H9 (cell line): ENCODE data around the gene PLD1. TPM values are rescaled to one million over a fixed set of nuclear protein-coding genes. Genes with fewer than 3 reads are reported as not detected.

Source experiments
- DNase-seq: peaks from one replicate; pipeline ENCODE4 v3.0.0-alpha.2; 2017
- H2AFZ ChIP-seq: one replicate; pipeline ENCODE4 v1.6.1; 2013; ENCODE audit warnings: mild to moderate bottlenecking, low read length, control low read depth, moderate library complexity
- H2AK5ac ChIP-seq: 2 replicates; pipeline ENCODE4 v1.6.1; 2013; ENCODE audit warnings: low read length, control low read depth, mixed read lengths; ENCODE audit not compliant: insufficient read length
- H2BK120ac ChIP-seq: one replicate; pipeline ENCODE4 v1.6.1; 2013; ENCODE audit warnings: low read depth, mild to moderate bottlenecking, low read length, control low read depth, inconsistent platforms; ENCODE audit not compliant: poor library complexity, severe bottlenecking
- H2BK12ac ChIP-seq: 2 replicates; pipeline ENCODE4 v1.6.1; 2013; ENCODE audit warnings: low read length, control low read depth, mixed read lengths, low read depth; ENCODE audit not compliant: insufficient read length
- H2BK15ac ChIP-seq: 2 replicates; pipeline ENCODE4 v1.6.1; 2013; ENCODE audit warnings: low read depth, low read length, control low read depth
- H2BK20ac ChIP-seq: one replicate; pipeline ENCODE4 v1.6.1; 2013; ENCODE audit warnings: low read depth, mild to moderate bottlenecking, low read length, control low read depth, inconsistent platforms; ENCODE audit not compliant: poor library complexity, severe bottlenecking
- H2BK5ac ChIP-seq: 2 replicates; pipeline ENCODE4 v1.6.1; 2013; ENCODE audit warnings: low read length, control low read depth, mixed read lengths; ENCODE audit not compliant: insufficient read length
- H3K14ac ChIP-seq: 2 replicates; pipeline ENCODE4 v1.6.1; 2013; ENCODE audit warnings: low read length, control low read depth; ENCODE audit not compliant: insufficient read depth
- H3K18ac ChIP-seq: 2 replicates; pipeline ENCODE4 v1.6.1; 2013; ENCODE audit warnings: low read depth, mild to moderate bottlenecking, mixed read lengths, low read length, control low read depth; ENCODE audit not compliant: insufficient read length
- H3K23ac ChIP-seq: 2 replicates; pipeline ENCODE4 v1.6.1; 2013; ENCODE audit warnings: low read length, control low read depth, mixed read lengths, low read depth; ENCODE audit not compliant: insufficient read length
- H3K23me2 ChIP-seq: 2 replicates; pipeline ENCODE4 v1.6.1; 2013; ENCODE audit warnings: low read depth, mild to moderate bottlenecking, mixed read lengths, low read length, control low read depth; ENCODE audit not compliant: insufficient read length, poor library complexity, severe bottlenecking
- H3K27ac ChIP-seq: 2 replicates; pipeline ENCODE4 v1.5.1; 2013; ENCODE audit warnings: low read length, control low read depth, mixed read lengths, low read depth; ENCODE audit not compliant: insufficient read length
- H3K27me3 ChIP-seq: 2 replicates; pipeline ENCODE4 v1.6.1; 2013; ENCODE audit warnings: low read length, control low read depth, inconsistent platforms; ENCODE audit not compliant: insufficient read depth
- H3K4ac ChIP-seq: 2 replicates; pipeline ENCODE4 v1.6.1; 2013; ENCODE audit warnings: low read depth, mild to moderate bottlenecking, control low read depth, inconsistent platforms, low read length, moderate library complexity
- H3K4me1 ChIP-seq: 2 replicates; pipeline ENCODE4 v1.6.1; 2013; ENCODE audit warnings: low read length, control low read depth, inconsistent platforms; ENCODE audit not compliant: insufficient read depth
- H3K4me2 ChIP-seq: 2 replicates; pipeline ENCODE4 v1.6.1; 2013; ENCODE audit warnings: low read length, control low read depth, mixed read lengths; ENCODE audit not compliant: insufficient read length, insufficient read depth
- H3K56ac ChIP-seq: 2 replicates; pipeline ENCODE4 v1.6.1; 2013; ENCODE audit warnings: low read depth, mild to moderate bottlenecking, mixed read lengths, low read length, control low read depth; ENCODE audit not compliant: insufficient read length
- H3K79me1 ChIP-seq: 2 replicates; pipeline ENCODE4 v1.6.1; 2013; ENCODE audit warnings: low read depth, mild to moderate bottlenecking, moderate library complexity, low read length, control low read depth, inconsistent platforms; ENCODE audit not compliant: insufficient read depth, poor library complexity, severe bottlenecking
- H3K79me2 ChIP-seq: 2 replicates; pipeline ENCODE4 v1.6.1; 2013; ENCODE audit warnings: low read length, control low read depth, inconsistent platforms; ENCODE audit not compliant: insufficient read depth
- H3K9ac ChIP-seq: 2 replicates; pipeline ENCODE4 v1.6.1; 2013; ENCODE audit warnings: low read length, control low read depth, mixed read lengths; ENCODE audit not compliant: insufficient read length; ENCODE audit errors: extremely low read depth
- H3K9me3 ChIP-seq: one replicate; pipeline ENCODE4 v1.6.1; 2013; ENCODE audit warnings: low read depth, low read length, inconsistent platforms; ENCODE audit not compliant: control insufficient read depth
- H3T11ph ChIP-seq: one replicate; pipeline ENCODE4 v1.6.1; 2013; ENCODE audit warnings: mild to moderate bottlenecking, low read length, control low read depth, inconsistent platforms
- H4K20me1 ChIP-seq: one replicate; pipeline ENCODE4 v1.6.1; 2013; ENCODE audit not compliant: control insufficient read depth, insufficient read length, insufficient read depth
- H4K5ac ChIP-seq: 2 replicates; pipeline ENCODE4 v1.6.1; 2013; ENCODE audit warnings: low read depth, mild to moderate bottlenecking, mixed read lengths, low read length, control low read depth; ENCODE audit not compliant: insufficient read length
- H4K8ac ChIP-seq: replicated peaks from 2 replicates; pipeline ENCODE4 v1.6.1; 2013; ENCODE audit warnings: low read length, control low read depth, mixed read lengths, low read depth; ENCODE audit not compliant: insufficient read length
- H4K91ac ChIP-seq: 2 replicates; pipeline ENCODE4 v1.6.1; 2013; ENCODE audit warnings: low read depth, mild to moderate bottlenecking, moderate library complexity, mixed read lengths, low read length, control low read depth; ENCODE audit not compliant: insufficient read length
- H3K27ac Mint-ChIP-seq, 3 experiments: 2 replicates in 2 of 3; 3 replicates in 1 of 3; pipeline ENCODE4 v1.8.0; 2020 to 2021; ENCODE audit warnings: mixed read lengths in 3 of 3, mild to moderate bottlenecking in 1 of 3, moderate library complexity in 1 of 3
- H3K27me3 Mint-ChIP-seq: 2 replicates; pipeline ENCODE4 v1.8.0; 2021; ENCODE audit warnings: low read depth, mild to moderate bottlenecking, moderate library complexity, mixed read lengths
- H3K36me3 Mint-ChIP-seq, 3 experiments: 2 replicates in 2 of 3; 3 replicates in 1 of 3; pipeline ENCODE4 v1.8.0; 2020 to 2021; ENCODE audit warnings: low read depth in 3 of 3, mixed read lengths in 3 of 3; ENCODE audit not compliant: insufficient read depth in 1 of 3
- H3K4me1 Mint-ChIP-seq, 2 experiments: 2 replicates each; pipeline ENCODE4 v1.8.0; 2020; ENCODE audit warnings: mixed read lengths in 2 of 2
- H3K4me3 Mint-ChIP-seq, 2 experiments: 2 replicates in 1 of 2; 3 replicates in 1 of 2; pipeline ENCODE4 v1.8.0; 2020 to 2021; ENCODE audit warnings: mild to moderate bottlenecking in 2 of 2, mixed read lengths in 2 of 2, moderate library complexity in 1 of 2
- H3K9me3 Mint-ChIP-seq, 2 experiments: 2 replicates in 1 of 2; 3 replicates in 1 of 2; pipeline ENCODE4 v1.8.0; 2020; ENCODE audit warnings: mild to moderate bottlenecking in 2 of 2, mixed read lengths in 2 of 2, moderate library complexity in 1 of 2
- CTCF ChIP-seq: fragments of 200-600 bp; sonication (generic); conservative IDR thresholded peaks from 3 replicates; pipeline ENCODE4 v1.8.0; 2021; ENCODE audit warnings: antibody characterized with exemption, mild to moderate bottlenecking
- WGBS: extraction: QIAGEN DNeasy Blood & Tissue Kit; methylation state at CpG from one replicate; pipeline ENCODE4 v1.1.7; 2013; ENCODE audit warnings: missing lambda C conversion rate, low lambda C conversion rate, mixed read lengths; ENCODE audit not compliant: insufficient read length; ENCODE audit errors: extremely low coverage; 5-methylcytosine and 5-hydroxymethylcytosine counted together
- total RNA-seq: library from RNA; stranded (reverse); gene quantifications from 2 replicates; pipeline ENCODE4 v1.2.1, GENCODE V29; 2021

Gene PLD1
- total RNA-seq, 1 experiment from 2014 or later = 1.8 TPM

GRCh38 chr3:171649911-171650592 is 160.2 kb downstream of the PLD1 start:
- no CpG with 5 or more reads among the region's 10 CpGs for WGBS
- H2BK5ac ChIP-seq = no peak overlapping the region
- H3K56ac ChIP-seq = no peak overlapping the region
- no peak overlapping the region for H3K14ac ChIP-seq
- no peak overlapping the region for H3T11ph ChIP-seq
- H3K27me3 ChIP-seq = no peaks in the 10 kb centered on the region
- no peaks in the 10 kb centered on the region for H4K20me1 ChIP-seq
- no peak overlapping the region for H3K4me2 ChIP-seq
- Mint-ChIP-seq H3K27me3 (no peaks in the 10 kb centered on the region), H3K4me3 (no peak overlapping the region), H3K27ac (peak overlapping the region in 2 of 3 experiments; percentile 3; a peak in 1 of 7 replicates), H3K9me3 (no peaks in the 10 kb centered on the region), H3K4me1 (no peaks in the 10 kb centered on the region; a peak in 1 of 4 replicates), H3K36me3 (no peaks in the 10 kb centered on the region)
- H3K23me2 ChIP-seq = no peaks in the 10 kb centered on the region
- no peak overlapping the region for H3K23ac ChIP-seq
- H3K79me2 ChIP-seq = no peaks in the 10 kb centered on the region
- no peak overlapping the region for H4K5ac ChIP-seq
- H3K27ac ChIP-seq = no peak overlapping the region
- H3K9ac ChIP-seq = no peak overlapping the region
- H2BK120ac ChIP-seq = no peak overlapping the region
- no peak overlapping the region for H4K91ac ChIP-seq
- H3K9me3 ChIP-seq = no peaks in the 10 kb centered on the region
- no peaks in the 10 kb centered on the region for H3K4me1 ChIP-seq
- no peak overlapping the region for H2BK15ac ChIP-seq
- no peak for DNase-seq
- no peak overlapping the region for H2BK20ac ChIP-seq
- no peak overlapping the region for H4K8ac ChIP-seq
- H2AK5ac ChIP-seq = no peak overlapping the region
- no peak for TF ChIP-seq CTCF
- H2BK12ac ChIP-seq = no peak overlapping the region
- H3K79me1 ChIP-seq = no peaks in the 10 kb centered on the region
- H3K18ac ChIP-seq = no peak overlapping the region
- H2AFZ ChIP-seq = no peak overlapping the region
- H3K4ac ChIP-seq = no peak overlapping the region
